CD4-positive, alpha-beta T cell treated with Interleukin-4 for 1 hour (primary cell): ENCODE measurements around the gene CHRNG.
"Not testable (repeated sequence)": the region's sequence is repeated elsewhere in the genome, so short reads cannot be mapped to it uniquely, and the experiment has no call there.

Experiments
- DNase-seq, 2 donors: peaks; one replicate each; pipeline ENCODE4 v3.0.0-alpha.2; 2020 to 2022

Gene CHRNG

GRCh38 chr2:232528746-232529460 lies 10.6 kb upstream of the CHRNG start:
- no peak for DNase-seq

- DNase-seq = no peak
Observed at GRCh38 chr2:232529806-232530547, 9.5 kb upstream of the CHRNG start.

GRCh38 chr2:232530626-232531260 lies 8.7 kb upstream of the CHRNG start:
- DNase-seq = no peak

- DNase-seq = no peak
Observed at GRCh38 chr2:232532419-232532818, 7.1 kb upstream of the CHRNG start.

GRCh38 chr2:232532821-232533220 lies 6.7 kb upstream of the CHRNG start:
- DNase-seq = not testable (repeated sequence)

GRCh38 chr2:232533944-232534710 lies 5.4 kb upstream of the CHRNG start:
- DNase-seq = no peak

GRCh38 chr2:232534940-232535651 lies 4.4 kb upstream of the CHRNG start:
- no peak for DNase-seq

- DNase-seq = no peak
Observed at GRCh38 chr2:232535761-232536530, 3.5 kb upstream of the CHRNG start.

GRCh38 chr2:232537079-232537478 lies 2.4 kb upstream of the CHRNG start:
- no peak for DNase-seq

GRCh38 chr2:232537499-232537898 lies 2.0 kb upstream of the CHRNG start:
- DNase-seq = no peak

GRCh38 chr2:232538671-232539070 lies 821 bp upstream of the CHRNG start:
- no peak for DNase-seq

GRCh38 chr2:232540441-232541041 lies 1.0 kb downstream of the CHRNG start:
- DNase-seq = no peak

- no peak for DNase-seq
Observed at GRCh38 chr2:232541195-232541960, 1.9 kb downstream of the CHRNG start.

GRCh38 chr2:232541961-232542714 lies 2.6 kb downstream of the CHRNG start:
- DNase-seq = no peak

- no peak for DNase-seq
Observed at GRCh38 chr2:232542715-232543467, 3.4 kb downstream of the CHRNG start.

GRCh38 chr2:232543491-232543890 lies 4.0 kb downstream of the CHRNG start:
- DNase-seq = no peak

GRCh38 chr2:232543928-232544631 lies 4.6 kb downstream of the CHRNG start:
- no peak for DNase-seq

- DNase-seq = no peak
Observed at GRCh38 chr2:232544674-232545073, 5.2 kb downstream of the CHRNG start.
